ENCODE results near the gene RSPO4. TPM values are rescaled to one million over a fixed set of nuclear protein-coding genes. Genes with fewer than 3 reads are reported as not detected.

RSPO4 gene
- total RNA-seq, 1 donor from 2014 or later = not detected

DNA sequence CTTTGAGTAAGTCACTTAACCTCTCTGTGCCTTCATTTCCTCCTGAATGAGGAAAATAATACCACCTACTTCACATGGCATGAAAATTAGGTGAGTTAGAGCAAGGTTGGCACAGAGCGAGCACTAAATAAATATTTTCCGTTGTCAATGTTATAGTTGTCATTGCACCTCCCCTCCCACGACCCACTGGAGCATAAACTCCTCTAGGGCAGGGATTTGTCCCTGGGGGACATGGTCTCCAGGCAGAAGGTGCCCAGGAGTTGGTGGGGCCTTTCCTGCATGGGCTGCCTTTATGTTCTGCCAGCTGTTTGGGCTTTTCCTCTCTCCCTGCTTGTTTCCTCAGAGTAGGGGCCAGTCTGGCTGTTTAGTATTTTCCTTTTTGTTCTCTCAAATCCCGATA lies 84.7 kb downstream of the RSPO4 start:
- DNase-seq (ENCODE audit: low spot score) = no peak
- intact Hi-C loops (cut with DNase I) = no loop called here

DNA sequence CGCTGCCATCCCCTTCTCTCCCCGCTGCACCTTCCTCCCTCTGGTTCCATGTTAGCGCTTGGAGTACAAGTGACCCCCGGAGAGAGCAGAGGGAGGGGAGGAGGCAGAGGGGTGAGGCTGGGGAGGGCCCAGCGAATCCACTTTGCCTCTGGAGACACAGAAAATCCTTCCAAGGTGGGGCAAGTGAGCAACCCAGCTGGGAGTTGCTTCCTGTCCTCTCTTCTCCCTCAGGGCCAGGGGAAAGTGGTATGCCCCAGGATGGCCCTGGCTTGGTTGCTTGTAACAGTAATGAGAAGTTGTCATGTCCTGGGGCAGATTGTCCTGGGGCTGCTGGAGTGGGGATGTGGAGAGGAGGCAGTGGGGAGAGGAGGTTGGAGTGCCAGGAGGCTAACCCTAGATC lies 85.3 kb downstream of the RSPO4 start:
- no peak for DNase-seq (ENCODE audit: low spot score)
- intact Hi-C loops (cut with DNase I) = no loop called here

DNA sequence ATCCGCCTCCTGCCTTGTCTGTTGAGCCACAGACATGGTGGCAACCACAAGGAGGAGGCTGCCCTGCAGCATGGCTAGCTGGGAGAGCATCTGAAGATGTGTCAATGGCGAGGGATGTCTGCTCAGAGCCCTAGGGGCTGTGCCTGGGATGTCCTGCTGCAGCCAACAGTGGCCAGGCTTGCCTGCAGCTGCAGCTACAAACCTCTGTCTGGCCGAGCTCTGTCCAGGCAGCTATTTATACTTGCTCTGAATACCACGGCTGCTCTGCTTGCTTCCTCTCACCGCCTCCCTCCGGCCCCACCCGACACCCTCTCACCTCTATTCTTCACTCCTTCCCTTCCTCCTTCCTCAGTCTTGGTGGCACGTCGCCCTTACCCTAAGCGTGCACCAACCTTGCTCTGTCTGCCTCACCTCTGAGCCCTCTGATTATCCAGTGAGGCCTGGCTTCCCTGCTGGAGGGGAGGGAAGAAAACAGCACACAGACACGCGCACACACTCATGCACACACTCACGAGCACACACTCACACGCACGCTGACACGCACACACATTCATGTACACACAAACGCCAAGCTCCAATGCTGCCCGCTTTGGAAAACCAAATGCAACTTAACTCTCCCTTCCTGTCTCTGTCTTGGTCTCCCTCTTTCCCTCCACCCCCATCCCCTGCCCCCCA lies 85.8 kb downstream of the RSPO4 start, which contains the start of gene ANGPT4:
Gene ANGPT4 (minus strand): TSS at position 210 of the 675 bp plus-strand sequence. CDS start 120 bp downstream, at position 90.
- DNase-seq (ENCODE audit: low spot score) = no peak
- intact Hi-C loops (cut with DNase I) = no loop called here

DNA sequence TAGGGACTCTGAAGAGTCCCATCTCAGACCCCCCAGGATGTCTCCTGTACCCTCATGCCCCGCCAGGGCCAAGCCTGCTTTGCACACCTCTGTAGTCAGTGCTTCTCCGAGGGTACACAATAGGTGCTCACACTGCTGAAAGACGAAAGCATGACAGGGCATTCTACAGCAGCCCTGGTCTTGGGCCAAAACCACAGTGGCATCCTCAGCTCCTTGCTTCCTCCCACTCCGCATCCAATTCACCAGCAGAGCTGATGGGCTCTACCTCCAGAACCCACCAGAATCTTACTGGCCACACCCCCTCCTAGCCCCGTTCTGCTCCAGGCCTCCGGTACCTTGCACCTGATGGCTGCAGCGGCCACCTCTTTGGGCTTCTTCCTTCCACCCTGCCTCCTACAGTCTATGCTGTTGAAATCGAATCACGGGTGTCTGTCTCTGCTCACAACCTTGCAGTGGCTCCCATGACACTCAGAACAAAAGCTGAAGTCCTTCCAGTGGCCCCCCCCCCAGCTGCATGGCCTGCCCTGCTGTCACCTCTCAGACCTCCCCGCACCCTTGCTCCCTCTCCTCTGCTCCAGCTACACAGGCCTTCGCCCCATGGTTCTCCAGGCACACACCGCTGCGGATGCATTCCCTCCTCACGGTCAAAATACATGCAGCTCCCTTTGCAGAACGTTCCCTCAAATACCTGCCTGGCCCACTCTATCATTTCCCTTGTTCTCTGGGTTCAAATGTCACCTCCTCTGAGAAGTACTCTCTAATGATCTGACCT lies 87.2 kb downstream of the RSPO4 start:
- intact Hi-C loops (cut with DNase I) = no loop called here
- DNase-seq (ENCODE audit: low spot score) = no peak

DNA sequence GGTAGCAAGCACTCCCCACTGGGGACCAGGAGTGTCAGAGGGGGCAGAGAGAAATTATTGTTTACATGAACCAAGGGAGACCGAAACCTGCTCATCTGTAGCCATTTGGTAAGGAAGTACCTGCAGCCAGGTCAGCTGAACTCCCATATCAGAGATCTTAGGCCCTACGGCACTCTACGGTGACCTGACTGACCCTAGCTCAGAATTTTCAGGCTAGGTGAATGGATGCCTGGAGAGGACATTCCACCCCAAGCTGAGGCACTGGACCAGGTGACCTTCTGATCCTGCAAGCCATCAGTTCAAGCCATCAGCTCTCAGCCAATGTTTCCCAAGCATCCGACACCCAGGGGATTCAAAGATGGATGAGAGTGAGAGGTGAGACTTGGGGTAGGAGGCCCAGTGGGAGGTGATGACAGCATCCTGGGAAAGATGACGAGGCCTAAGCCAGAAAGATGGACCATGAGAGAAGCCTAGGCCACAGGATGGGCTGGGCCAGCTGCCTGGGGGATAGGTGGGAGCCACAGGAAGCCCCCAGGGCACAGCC lies 88.7 kb downstream of the RSPO4 start:
- intact Hi-C loops (cut with DNase I) = no loop called here
- no peak for DNase-seq (ENCODE audit: low spot score)

DNA sequence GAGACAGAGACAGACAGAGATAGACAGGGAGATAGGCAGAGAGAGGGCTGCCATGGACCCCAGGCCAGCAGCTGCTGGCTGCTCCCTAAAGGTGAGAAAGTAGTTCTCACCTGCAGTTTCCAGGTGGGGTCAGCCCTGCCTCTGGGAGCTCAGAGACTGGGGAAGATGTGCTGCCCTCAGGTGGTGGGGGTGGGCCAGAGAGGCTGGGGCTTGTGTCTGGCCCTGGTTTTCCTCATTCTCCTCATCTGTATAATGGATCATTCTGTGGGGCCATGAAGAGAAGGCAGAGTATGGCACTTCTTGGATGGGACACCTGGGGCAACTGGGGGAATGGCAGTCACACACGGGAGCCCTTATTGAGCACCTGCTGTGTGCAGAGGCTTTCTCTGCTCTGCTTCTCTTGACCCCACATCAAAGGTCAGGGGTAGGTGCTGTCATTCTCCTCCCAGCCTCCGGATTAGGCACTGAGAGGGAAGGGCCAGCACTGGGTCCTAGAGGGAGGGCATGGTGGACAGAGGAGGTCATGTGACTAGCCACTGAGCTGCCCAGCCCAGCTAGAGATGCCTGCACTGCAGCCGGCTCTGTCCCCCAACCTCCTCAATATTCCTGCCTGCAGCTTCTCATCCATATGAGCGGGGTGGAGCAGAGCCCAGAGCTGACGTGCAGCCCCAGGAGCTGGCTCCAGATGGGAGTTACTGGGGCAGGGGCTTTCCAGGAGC lies 90.1 kb downstream of the RSPO4 start:
- intact Hi-C loops (cut with DNase I) = no loop called here
- no peak for DNase-seq (ENCODE audit: low spot score)

DNA sequence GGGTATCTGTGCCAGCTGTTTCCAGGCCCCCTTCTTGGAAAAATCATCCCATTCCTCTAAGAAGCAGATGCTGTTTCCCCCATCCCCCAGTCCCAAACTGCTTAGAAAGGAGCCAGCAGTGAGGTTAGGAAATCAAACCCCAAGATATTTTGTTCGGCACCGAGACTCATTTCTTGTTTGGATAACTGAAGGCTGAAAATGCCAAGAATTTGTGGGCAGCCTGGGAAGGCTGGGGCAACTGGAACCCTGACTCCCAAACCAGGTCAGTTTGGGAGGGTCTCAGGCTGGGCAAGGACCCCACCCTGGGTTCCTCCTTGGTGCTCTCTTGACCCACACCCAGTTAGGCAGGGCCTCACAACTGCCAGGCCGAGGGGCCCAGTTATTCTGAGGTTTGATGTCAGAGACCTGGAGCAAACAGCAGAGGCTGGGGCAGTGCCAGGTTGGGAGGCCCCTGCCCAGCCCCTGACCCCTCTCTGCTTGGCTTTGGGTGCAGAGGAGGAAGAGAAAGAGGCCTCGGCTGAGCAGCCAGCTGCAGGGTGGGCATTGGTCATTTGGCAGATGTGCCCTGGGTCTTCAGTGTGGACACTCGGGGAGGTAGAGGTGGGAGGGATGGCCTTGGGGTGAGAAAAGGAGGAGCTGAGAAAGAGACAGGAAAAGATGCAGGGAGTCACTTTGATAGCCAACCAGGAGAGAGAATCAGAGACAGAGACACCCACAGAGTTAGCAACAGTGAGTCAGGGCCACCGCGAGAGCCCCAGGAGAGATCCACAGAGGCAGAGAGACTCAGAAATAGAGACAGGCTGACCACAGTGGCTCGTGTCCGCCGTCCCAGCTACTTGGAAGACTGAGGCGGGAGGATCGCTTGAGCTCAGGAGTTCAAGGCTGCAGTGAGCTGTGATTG lies 91.0 kb downstream of the RSPO4 start:
- DNase-seq (ENCODE audit: low spot score) = no peak
- intact Hi-C loops (cut with DNase I) = no loop called here

DNA sequence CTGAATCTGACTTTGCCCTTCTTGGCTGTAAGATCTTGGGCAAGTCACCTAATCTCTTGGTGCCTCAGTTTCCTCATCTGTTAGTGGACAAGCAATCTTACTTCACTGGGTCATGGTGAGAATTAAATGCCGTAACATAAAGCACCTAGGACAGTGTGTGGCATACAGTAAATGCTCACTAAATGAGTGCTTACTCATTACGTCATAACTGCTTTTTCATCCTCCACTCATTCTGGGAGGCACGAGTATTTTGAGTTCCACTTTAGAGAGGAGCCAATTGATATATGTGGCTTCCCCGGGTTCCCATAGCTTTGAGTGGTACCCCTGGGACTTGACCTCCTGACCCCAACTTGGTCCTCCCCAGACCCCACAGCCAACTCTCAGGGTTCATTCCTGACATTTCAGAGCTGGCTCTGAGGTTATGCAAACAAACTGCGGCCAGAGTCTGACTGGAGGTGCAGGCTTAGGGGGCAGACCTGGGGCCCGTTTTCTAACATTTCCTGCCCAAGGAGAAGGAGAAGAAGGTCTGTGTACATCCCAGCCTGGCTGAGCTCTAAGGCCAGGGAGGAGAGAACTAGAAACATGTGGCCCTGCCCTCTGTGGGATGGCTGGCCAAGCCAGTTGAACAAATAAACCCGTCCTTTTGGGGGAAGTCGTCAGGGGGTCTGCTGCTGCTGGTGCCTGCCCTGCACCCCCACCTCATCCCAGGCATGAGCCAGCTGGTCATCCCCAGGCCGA lies 91.8 kb downstream of the RSPO4 start:
- intact Hi-C loops (cut with DNase I) = no loop called here
- DNase-seq (ENCODE audit: low spot score) = no peak

DNA sequence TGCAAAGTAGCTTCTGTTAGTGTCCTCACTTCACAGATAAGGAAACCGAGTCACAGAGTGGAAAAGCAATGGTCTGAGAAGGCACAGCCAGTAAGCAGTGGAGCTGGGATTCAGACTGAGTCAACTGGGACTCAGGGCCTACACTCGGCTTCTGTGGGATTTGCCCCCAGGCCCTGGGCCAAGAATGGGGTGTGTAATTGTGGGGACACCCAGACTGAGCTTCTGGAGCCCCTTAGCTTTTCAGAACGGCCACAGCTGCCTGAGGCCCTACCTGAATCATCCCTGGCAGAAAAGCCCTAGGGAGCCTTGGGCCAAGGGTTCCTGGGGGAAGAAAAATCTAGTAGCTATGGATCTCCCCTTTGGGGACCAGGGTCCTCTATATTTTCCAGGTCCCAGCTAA lies 92.5 kb downstream of the RSPO4 start:
- no peak for DNase-seq (ENCODE audit: low spot score)
- intact Hi-C loops (cut with DNase I) = no loop called here

Other genes starting within 250 kb of the RSPO4 start
- 2.8 TPM for gene SLC52A3, start 233.8 kb downstream of the RSPO4 start, total RNA-seq
- gene FAM110A, start 168.6 kb downstream of the RSPO4 start, total RNA-seq = 1.8 TPM
- not detected for gene ANGPT4, start 86.0 kb downstream of the RSPO4 start, total RNA-seq
- gene PSMF1, start 116.3 kb upstream of the RSPO4 start, total RNA-seq = 119 TPM
- gene TMEM74B, start 182.7 kb upstream of the RSPO4 start, total RNA-seq = 2.7 TPM
- gene C20orf202, start 201.1 kb upstream of the RSPO4 start, total RNA-seq = 0.13 TPM
- gene RAD21L1, start 223.7 kb upstream of the RSPO4 start, total RNA-seq = not detected